ENCODE measurements around the gene SBSN. TPM values are rescaled to one million over a fixed set of nuclear protein-coding genes. Genes with fewer than 3 reads are reported as not detected.

Gene SBSN
- total and polyA plus RNA-seq, 4 donors, result not detected

GRCh38 chr19:35495107-35496064 lies 32.7 kb downstream of the SBSN start (continued):
- TF ChIP-seq REST (IDR thresholded peaks at IDR 0.05) (no peak), FOXA2 (IDR thresholded peaks at IDR 0.05) (no peak), RAD21 (IDR thresholded peaks at IDR 0.05) (peak; percentile 89 to 98), JUND (IDR thresholded peaks at IDR 0.05) (no peak), MAX (IDR thresholded peaks at IDR 0.05) (no peak), ATF3 (IDR thresholded peaks at IDR 0.05) (no peak), FOXA1 (IDR thresholded peaks at IDR 0.05) (no peak), HNF4A (conservative IDR thresholded peaks at IDR 0.05) (no peak)

- Histone ChIP-seq H3K27me3 (ENCODE audit: control insufficient read depth in 4 of 4, insufficient read depth in 4 of 4, low read length in 3 of 4) (no peaks in the 10 kb centered on the region), H3K4me1 (ENCODE audit: control insufficient read depth in 4 of 4, insufficient read depth in 4 of 4, low read length in 3 of 4) (peaks cover 0 to 2% (median under 1%) of the 10 kb centered on the region in 4 donors), H3K36me3 (ENCODE audit: control insufficient read depth in 4 of 4, insufficient read depth in 3 of 4, low read depth in 1 of 4, low read length in 3 of 4) (peaks cover 0 to 1% (median 0%) of the 10 kb centered on the region in 4 donors), H3K27ac (ENCODE audit: low read depth in 1 of 2, low read length in 2 of 2) (no peak overlapping the region), H3K9me3 (ENCODE audit: control insufficient read depth in 4 of 4, low read length in 3 of 4) (no peaks in the 10 kb centered on the region), H3K4me3 (ENCODE audit: low read depth in 1 of 3, low read length in 3 of 3) (no peak overlapping the region), H3K9ac (ENCODE audit: low read depth in 1 of 2, low read length in 2 of 2) (no peak overlapping the region)
- no peak for TF ChIP-seq CTCF (IDR thresholded peaks at IDR 0.05; ENCODE audit: low read depth, low read length, missing input control)
- TF ChIP-seq ATF3 (IDR thresholded peaks at IDR 0.05), result no peak
- TF ChIP-seq FOXA2 (IDR thresholded peaks at IDR 0.05), result no peak
- TF ChIP-seq RXRA (IDR thresholded peaks at IDR 0.05), result no peak
- no peak for TF ChIP-seq YY1 (IDR thresholded peaks at IDR 0.05)
- TF ChIP-seq HNF4A (conservative IDR thresholded peaks at IDR 0.05), result no peak
- DNase-seq (ENCODE audit: low spot score), result no peak
- WGBS, result 94% methylated on average over 9 of the region's 9 CpGs
Measured at GRCh38 chr19:35493971-35494370, 34.1 kb downstream of the SBSN start.

GRCh38 chr19:35491836-35492360 lies 36.2 kb downstream of the SBSN start:
- Histone ChIP-seq H3K4me1 (ENCODE audit: control insufficient read depth in 4 of 4, insufficient read depth in 4 of 4, low read length in 3 of 4) (no peaks in the 10 kb centered on the region), H3K9me3 (ENCODE audit: control insufficient read depth in 4 of 4, low read length in 3 of 4) (no peaks in the 10 kb centered on the region), H3K9ac (ENCODE audit: low read depth in 1 of 2, low read length in 2 of 2) (no peak overlapping the region), H3K4me3 (ENCODE audit: low read depth in 1 of 3, low read length in 3 of 3) (no peak overlapping the region), H3K27ac (ENCODE audit: low read depth in 1 of 2, low read length in 2 of 2) (no peak overlapping the region), H3K27me3 (ENCODE audit: control insufficient read depth in 4 of 4, insufficient read depth in 4 of 4, low read length in 3 of 4) (no peaks in the 10 kb centered on the region), H3K36me3 (ENCODE audit: control insufficient read depth in 4 of 4, insufficient read depth in 3 of 4, low read depth in 1 of 4, low read length in 3 of 4) (peaks cover 0 to 1% (median 0%) of the 10 kb centered on the region in 4 donors)
- TF ChIP-seq YY1 (IDR thresholded peaks at IDR 0.05) (no peak), SP1 (IDR thresholded peaks at IDR 0.05) (no peak), JUND (IDR thresholded peaks at IDR 0.05) (no peak), CTCF (IDR thresholded peaks at IDR 0.05; ENCODE audit: low read depth, low read length, missing input control) (no peak)
- 78% methylated on average over 9 of the region's 9 CpGs for WGBS
- DNase-seq (ENCODE audit: low spot score), result no peak
